Sigmoid colon (tissue), 4 donors: Measurements from ENCODE around the gene IL4I1.

Experiments
- CTCF ChIP-seq, 4 experiments: fragments of 450-650 bp in 3 of 4; fragments of 200-600 bp in 1 of 4; IDR thresholded peaks; one replicate each; pipeline ENCODE4 v1.5.1; 2016 to 2019; ENCODE audit warnings: antibody characterized with exemption in 4 of 4, mild to moderate bottlenecking in 3 of 4, moderate library complexity in 2 of 4
- EP300 ChIP-seq, 4 donors: sonication (generic); formaldehyde crosslinking; IDR thresholded peaks; one replicate each; pipeline ENCODE4 v1.6.1; 2017; ENCODE audit warnings: antibody characterized with exemption in 4 of 4
- POLR2A ChIP-seq, 2 donors: fragments of 450-650 bp; IDR thresholded peaks; one replicate each; pipeline ENCODE4 v1.6.1; 2016; ENCODE audit warnings: antibody characterized with exemption in 2 of 2, mild to moderate bottlenecking in 2 of 2, moderate library complexity in 2 of 2
- POLR2AphosphoS5 ChIP-seq, 4 donors: sonication (generic); formaldehyde crosslinking; IDR thresholded peaks; one replicate each; pipeline ENCODE4 v1.6.1; 2017; ENCODE audit warnings: antibody characterized with exemption in 4 of 4

- no peak for TF ChIP-seq CTCF (IDR thresholded peaks at IDR 0.05)
- no peak for TF ChIP-seq EP300 (IDR thresholded peaks at IDR 0.05)
- no peak for TF ChIP-seq POLR2AphosphoS5 (IDR thresholded peaks at IDR 0.05)
- TF ChIP-seq POLR2A (IDR thresholded peaks at IDR 0.05) = no peak
Observed at GRCh38 chr19:49846408-49846807, 50.3 kb downstream of the IL4I1 start.
